Jurkat, Clone E6-1 (cell line): ENCODE measurements around the gene SPRED3.
"Not testable (repeated sequence)": the region's sequence is repeated elsewhere in the genome, so short reads cannot be mapped to it uniquely, and the experiment has no call there.

Experiments
- DNase-seq: peaks from one replicate; pipeline ENCODE4 v3.0.0-alpha.2; 2011; ENCODE audit warnings: low read depth, low spot score
- H3K4me3 ChIP-seq: 2 replicates; pipeline ENCODE4 v1.5.1; 2011; ENCODE audit warnings: mild to moderate bottlenecking, low read length, control low read depth, moderate library complexity

The SPRED3 gene

DNA sequence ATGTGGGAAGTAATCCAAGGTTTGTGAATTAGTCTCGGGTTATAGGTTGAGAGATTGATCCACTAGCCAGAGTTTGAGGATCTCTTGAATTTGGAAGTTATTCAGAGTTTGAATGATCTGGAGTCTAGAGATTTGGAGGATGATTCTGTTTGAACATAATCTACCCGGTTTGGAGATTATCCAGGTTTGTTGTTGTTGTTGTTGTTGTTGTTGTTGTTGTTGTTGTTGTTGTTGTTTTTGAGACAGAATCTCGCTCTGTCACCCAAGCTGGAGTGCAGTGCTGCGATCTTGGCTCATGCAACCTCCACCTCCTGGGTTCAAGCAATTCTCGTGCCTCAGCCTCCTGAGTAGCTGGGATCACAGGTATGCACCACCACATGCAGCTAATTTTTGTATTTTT, 23.4 kb downstream of the SPRED3 start:
- not testable (repeated sequence) for DNase-seq, H3K4me3 ChIP-seq

GRCh38 chr19:38412491-38412890, 24.0 kb downstream of the SPRED3 start:
- no peak overlapping the region for H3K4me3 ChIP-seq
- DNase-seq, result no peak

DNA sequence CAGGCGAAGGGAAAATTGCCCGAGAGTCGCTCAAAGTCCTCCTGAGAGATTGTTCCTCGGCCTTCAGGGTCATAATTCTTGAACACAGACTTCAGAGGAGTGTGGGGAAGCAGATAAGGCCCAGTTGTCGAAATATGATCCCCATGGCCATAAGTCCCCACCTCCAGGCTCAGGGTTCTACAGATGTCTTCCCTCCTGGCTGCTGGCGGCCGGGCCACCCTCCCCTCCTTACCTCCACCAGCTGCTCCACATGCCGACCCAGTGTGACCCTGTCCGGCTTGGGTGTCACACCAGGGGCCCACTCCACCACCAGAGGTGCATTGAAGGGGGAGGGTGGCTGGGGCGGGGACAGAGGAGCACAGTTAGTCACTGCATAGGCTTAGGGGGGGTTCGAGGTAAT, 24.5 kb downstream of the SPRED3 start:
- no peak for DNase-seq
- no peak overlapping the region for H3K4me3 ChIP-seq

GRCh38 chr19:38413416-38413815, 24.9 kb downstream of the SPRED3 start:
- DNase-seq, result no peak
- H3K4me3 ChIP-seq, result no peak overlapping the region

GRCh38 chr19:38417146-38417543, 28.6 kb downstream of the SPRED3 start:
- no peak overlapping the region for H3K4me3 ChIP-seq
- no peak for DNase-seq

GRCh38 chr19:38417544-38418506, 29.3 kb downstream of the SPRED3 start:
- DNase-seq, result peak; percentile 44
- H3K4me3 ChIP-seq, result peak overlapping the region; percentile 33

- no peak for DNase-seq
- no peak overlapping the region for H3K4me3 ChIP-seq
Observed at GRCh38 chr19:38420935-38421334, 32.4 kb downstream of the SPRED3 start.

DNA sequence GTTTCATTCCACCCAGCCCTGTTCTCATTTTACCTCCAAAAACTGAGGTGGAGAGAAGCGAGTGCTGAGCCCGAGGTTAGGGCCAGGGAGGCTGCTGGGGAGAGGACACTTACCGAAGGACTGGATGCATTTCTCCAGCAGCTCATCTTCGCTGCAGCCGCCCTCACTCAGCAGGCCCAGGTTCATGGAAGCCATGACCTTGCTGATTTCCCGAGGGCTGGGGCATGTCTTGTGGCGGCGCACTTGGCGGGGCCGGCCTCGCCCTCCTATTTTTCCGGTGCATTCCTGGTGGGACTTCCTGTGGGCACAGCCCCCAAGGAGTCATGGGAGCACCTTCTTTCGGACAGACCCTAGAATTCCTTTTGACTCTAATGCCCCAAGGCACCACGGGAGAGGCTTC, 33.4 kb downstream of the SPRED3 start:
- DNase-seq, result no peak

GRCh38 chr19:38422438-38422837, 33.9 kb downstream of the SPRED3 start:
- DNase-seq, result no peak
- no peak overlapping the region for H3K4me3 ChIP-seq

More for the DNA sequence above, 33.4 kb downstream of the SPRED3 start:
- no peak overlapping the region for H3K4me3 ChIP-seq

GRCh38 chr19:38424272-38424671, 35.8 kb downstream of the SPRED3 start:
- no peak for DNase-seq

GRCh38 chr19:38425222-38425809, 36.8 kb downstream of the SPRED3 start:
- H3K4me3 ChIP-seq, result no peak overlapping the region
- DNase-seq, result no peak

More at GRCh38 chr19:38424272-38424671, 35.8 kb downstream of the SPRED3 start:
- no peak overlapping the region for H3K4me3 ChIP-seq

DNA sequence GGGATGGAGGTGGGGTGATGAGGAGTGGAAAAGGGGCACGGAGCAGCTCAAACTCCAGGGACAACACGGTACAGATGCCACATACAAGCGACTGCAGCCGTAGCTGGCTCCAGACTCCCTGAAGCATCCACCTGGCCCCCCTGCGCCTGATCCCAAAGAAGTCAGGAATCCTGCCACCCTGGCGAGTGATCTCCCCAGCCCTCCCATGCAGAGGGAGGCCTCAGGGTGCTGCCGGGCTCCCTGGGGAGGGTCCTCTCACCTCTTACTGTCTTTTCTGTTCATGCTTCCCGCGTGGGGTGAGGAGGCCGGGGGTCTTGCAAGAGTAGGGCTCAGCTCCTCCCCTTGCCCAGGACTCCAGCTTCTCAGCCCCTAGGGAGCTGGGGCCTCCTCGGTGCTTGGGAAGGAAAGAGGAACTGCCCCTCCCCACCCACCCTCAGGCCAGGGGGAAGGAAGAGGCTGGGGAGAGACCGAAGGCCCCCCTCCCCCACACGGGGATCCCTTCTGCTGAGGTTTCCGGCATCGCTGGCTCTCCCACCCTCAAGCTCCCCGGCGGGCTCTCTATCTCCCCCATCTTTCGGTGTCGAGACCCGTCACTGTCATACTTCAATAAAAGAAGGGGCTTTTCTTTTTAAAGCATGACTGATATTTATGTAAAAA, 37.4 kb downstream of the SPRED3 start, which contains the start of gene RASGRP4:
Gene RASGRP4, minus strand, starts transcription at position 410 of the 657 bp plus-strand sequence. Its CDS starts 128 bp downstream, at position 282.
- no peak within 1 kb of the TSS; the same call in 1 of the 2 replicates for H3K4me3 ChIP-seq
- peak; percentile 43 for DNase-seq

- not testable (repeated sequence) for DNase-seq, H3K4me3 ChIP-seq
Observed at GRCh38 chr19:38427035-38427677, 38.7 kb downstream of the SPRED3 start.

DNA sequence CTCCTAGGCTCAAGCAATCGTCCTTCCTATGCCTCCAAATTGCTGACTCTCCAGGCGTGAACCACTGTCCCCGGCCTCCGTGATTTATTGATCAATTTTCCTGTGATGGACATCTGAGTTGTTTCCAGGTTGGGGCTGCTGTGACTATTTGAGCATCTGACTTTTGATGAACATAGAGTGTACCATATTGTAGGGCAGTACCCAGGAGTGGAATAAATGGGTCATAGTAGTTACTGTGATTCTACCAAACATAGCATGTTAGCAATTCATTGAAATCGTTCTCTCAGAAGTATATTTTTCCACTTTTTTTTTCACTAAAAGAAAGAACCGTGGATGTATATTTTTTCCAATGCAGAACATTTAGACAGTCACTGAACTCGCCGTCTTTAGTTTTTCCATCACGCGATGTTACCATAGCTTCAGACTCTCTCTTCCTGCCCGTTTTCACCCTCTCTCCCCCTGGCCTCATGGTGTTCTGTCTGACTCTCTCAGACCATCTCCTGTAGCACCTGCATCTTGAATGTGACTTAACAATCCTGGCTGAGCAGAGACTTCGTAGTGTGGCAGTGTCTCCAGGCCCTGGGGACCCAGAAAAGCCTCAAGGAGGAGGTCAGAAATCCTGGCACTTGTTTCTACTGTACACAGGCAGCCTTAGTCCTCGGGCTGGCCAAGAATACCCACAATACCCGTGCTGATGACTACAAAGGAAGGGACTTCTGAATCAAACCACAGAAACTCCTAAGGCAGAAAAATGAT, 40.7 kb downstream of the SPRED3 start:
- DNase-seq, result no peak
- no peak overlapping the region for H3K4me3 ChIP-seq

DNA sequence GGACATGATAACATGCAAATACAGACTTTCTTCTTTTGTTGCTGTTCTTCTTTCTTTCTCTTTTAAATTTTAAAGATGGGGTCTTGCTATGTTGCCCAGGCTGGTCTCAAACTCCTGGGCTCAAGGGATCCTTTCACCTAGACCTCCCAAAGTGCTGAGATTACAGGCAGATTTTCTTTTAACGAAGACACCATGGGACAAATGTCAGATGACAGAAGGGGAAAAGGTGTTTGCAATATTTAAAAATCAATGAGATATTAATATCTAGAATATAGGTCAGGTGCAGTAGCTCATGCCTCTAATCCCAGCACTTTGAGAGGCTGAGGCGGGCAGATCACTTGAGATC, 41.3 kb downstream of the SPRED3 start:
- no peak for DNase-seq
- H3K4me3 ChIP-seq, result no peak overlapping the region

DNA sequence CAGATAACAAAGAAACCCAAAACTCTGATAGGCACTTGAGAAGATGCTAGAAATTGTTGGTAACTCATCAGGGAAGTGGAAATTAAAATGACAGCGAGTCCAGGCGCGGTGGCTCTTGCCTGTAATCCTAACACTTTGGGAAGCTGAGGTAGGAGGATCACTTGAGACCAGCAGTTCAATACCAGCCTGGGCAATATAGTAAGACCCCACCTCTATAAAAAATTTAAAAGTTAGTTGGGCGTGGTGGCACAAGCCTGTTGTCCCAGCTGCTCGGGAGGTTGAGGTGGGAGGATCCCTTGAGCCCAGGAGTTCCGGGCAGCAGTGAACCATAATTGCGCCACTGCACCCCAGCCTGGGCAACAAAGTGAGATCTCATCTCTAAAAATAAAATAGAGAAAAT, 42.4 kb downstream of the SPRED3 start:
- DNase-seq, result no peak
- H3K4me3 ChIP-seq, result no peak overlapping the region

DNA sequence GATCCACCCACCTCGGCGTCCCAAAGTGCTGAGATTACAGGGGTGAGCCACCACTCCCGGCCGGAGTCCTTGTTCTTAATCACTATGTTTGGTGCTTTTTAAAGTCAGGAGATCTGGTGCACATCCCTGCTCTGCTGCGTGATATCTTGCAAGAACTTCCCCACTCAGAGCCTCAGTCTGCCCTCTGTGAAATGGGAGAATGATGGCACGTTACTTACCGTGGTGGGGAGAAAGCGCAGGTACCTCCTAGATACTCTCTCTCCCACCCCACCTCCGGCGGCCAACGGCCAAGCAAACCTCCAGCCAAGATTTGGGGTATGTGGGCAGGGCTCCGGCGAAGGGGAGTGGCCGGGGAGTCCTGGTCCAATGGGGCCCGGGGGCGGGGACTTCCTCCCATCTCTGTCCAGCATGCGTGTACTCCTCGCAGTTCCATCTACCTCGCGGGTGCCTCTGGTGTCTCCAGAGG, 44.8 kb downstream of the SPRED3 start, which contains the start of gene RYR1:
Gene RYR1, plus strand, starts transcription at position 424 of the 466 bp plus-strand sequence. CDS start 139 bp downstream, outside the sequence.
- H3K4me3 ChIP-seq, result no peak within 1 kb of the TSS
- no peak for DNase-seq

DNA sequence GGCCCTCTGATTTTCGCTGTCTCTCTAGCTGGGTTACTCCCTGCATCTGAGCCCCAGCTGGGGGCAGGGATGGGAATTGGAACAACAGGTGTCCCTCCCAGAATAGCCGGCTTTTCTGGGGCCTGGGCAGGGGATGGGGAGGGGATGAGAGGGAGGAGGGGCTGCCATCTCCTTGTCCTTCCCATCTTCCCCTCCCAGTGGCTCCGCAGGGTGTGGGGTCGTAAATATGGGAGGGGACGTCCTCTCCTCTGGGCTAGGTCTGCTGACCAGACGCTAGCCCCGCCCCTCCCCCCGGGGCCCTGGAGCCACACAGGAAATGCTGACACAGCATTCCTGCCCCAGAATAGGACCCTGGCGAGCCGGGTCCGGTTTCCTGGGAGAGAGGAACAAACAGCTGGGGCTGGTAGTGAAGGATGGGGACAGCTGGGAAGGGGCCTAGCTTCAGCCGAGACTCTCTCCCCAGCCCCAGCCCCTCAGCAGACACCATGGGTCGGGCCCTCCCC, 46.1 kb downstream of the SPRED3 start:
- no peak for DNase-seq
- no peak overlapping the region for H3K4me3 ChIP-seq
